Panc1 (cell line): ENCODE results near the gene FKBP2. TPM values are rescaled to one million over a fixed set of nuclear protein-coding genes. Genes with fewer than 3 reads are reported as not detected.

Source experiments
- ATAC-seq: fragments of 200-7000 bp; cut with Tn5 transposase; 2 replicates; pipeline ENCODE4 v1.9.1; 2020; ENCODE audit warnings: mild to moderate bottlenecking, moderate library complexity
- BruUV-seq: library from RNA; stranded (reverse); fragments of 400-500 nt; replicated peaks from 2 replicates; lab custom pipeline; 2021; lab: Mats Ljungman, UMichigan
- CTCF ChIA-PET: fragments of 300-600 bp; sonication (Branson Sonifier 250); formaldehyde crosslinking; loops from one replicate; lab custom pipeline; 2022; ENCODE audit warnings: antibody characterized with exemption; lab: Charles Lee
- POLR2A ChIA-PET: fragments of 300-600 bp; sonication (Branson Sonifier 250); formaldehyde crosslinking; loops from one replicate; lab custom pipeline; 2022; ENCODE audit warnings: antibody characterized with exemption; lab: Charles Lee
- DNase-seq: peaks from one replicate; pipeline ENCODE4 v3.0.0-alpha.2; 2010; ENCODE audit warnings: low read depth, low spot score
- H3K27ac ChIP-seq: 2 replicates; pipeline ENCODE4 v1.5.1; 2011; ENCODE audit warnings: mild to moderate bottlenecking, low read length, inconsistent platforms
- H3K27me3 ChIP-seq: fragments of 200-500 bp; sonication (Bioruptor generic); 2 replicates; pipeline ENCODE4 v1.6.0; 2014; ENCODE audit warnings: low read length, inconsistent platforms; ENCODE audit not compliant: control insufficient read depth, insufficient read depth
- H3K36me3 ChIP-seq: fragments of 200-500 bp; sonication (Bioruptor generic); 2 replicates; pipeline ENCODE4 v1.5.1; 2014; ENCODE audit warnings: inconsistent platforms, mild to moderate bottlenecking, low read length, moderate library complexity; ENCODE audit not compliant: control insufficient read depth, insufficient read depth
- H3K4me1 ChIP-seq: 2 replicates; pipeline ENCODE4 v1.5.1; 2011; ENCODE audit warnings: inconsistent platforms, mild to moderate bottlenecking, low read length, moderate library complexity; ENCODE audit not compliant: control insufficient read depth, insufficient read depth
- H3K4me3 ChIP-seq, 2 experiments: 2 replicates each; pipeline ENCODE4 v1.5.1; 2011 to 2012; ENCODE audit warnings: low read depth in 2 of 2, low read length in 2 of 2, mild to moderate bottlenecking in 2 of 2, inconsistent platforms in 1 of 2, moderate library complexity in 1 of 2
- H3K9me3 ChIP-seq: fragments of 200-500 bp; sonication (Bioruptor generic); 2 replicates; pipeline ENCODE4 v1.5.1; 2014; ENCODE audit warnings: low read depth, mild to moderate bottlenecking, inconsistent platforms, low read length, moderate library complexity; ENCODE audit not compliant: control insufficient read depth, insufficient read depth
- CTCF ChIP-seq: fragments of 450-650 bp; IDR thresholded peaks from 2 replicates; pipeline ENCODE4 v1.5.1; 2017; ENCODE audit warnings: mild to moderate bottlenecking
- POLR2AphosphoS5 ChIP-seq: IDR thresholded peaks from 2 replicates; pipeline ENCODE4 v1.6.1; 2012; ENCODE audit warnings: mild to moderate bottlenecking, low read depth, low read length, moderate library complexity
- REST ChIP-seq, 2 experiments: IDR thresholded peaks; 2 replicates each; pipeline ENCODE4 v1.6.1; 2011 to 2012; ENCODE audit warnings: low read depth in 2 of 2, control low read depth in 1 of 2, low read length in 1 of 2, mild to moderate bottlenecking in 1 of 2, moderate library complexity in 1 of 2; ENCODE audit not compliant: insufficient read depth in 1 of 2
- SIN3A ChIP-seq: IDR thresholded peaks from 2 replicates; pipeline ENCODE4 v1.6.1; 2012; ENCODE audit warnings: low read depth, mild to moderate bottlenecking, low read length, moderate library complexity, borderline replicate concordance; ENCODE audit not compliant: insufficient read depth
- TCF7L2 ChIP-seq: IDR thresholded peaks from 2 replicates; pipeline ENCODE4 v1.6.1; 2011; ENCODE audit warnings: mild to moderate bottlenecking, low read depth, low read length, inconsistent platforms
- in situ Hi-C: cut with HindIII; loops from 2 replicates; pipeline ENCODE4 v1.10.0; 2016; ENCODE audit warnings: low sequenced_read_pairs, low pct_unique_long_range_greater_than_20kb
- intact Hi-C: fragments of 100-400 bp; cut with micrococcal nuclease; formaldehyde crosslinking; loops from one replicate; pipeline ENCODE4 v1.10.0; 2022; ENCODE audit not compliant: unreplicated experiment
- total RNA-seq: library from RNA; stranded (reverse); gene quantifications from one replicate; pipeline ENCODE4 v1.2.1, GENCODE V29; 2021; ENCODE audit not compliant: unreplicated experiment

The FKBP2 gene
- total RNA-seq, 1 experiment from 2014 or later: 71.8 TPM

DNA sequence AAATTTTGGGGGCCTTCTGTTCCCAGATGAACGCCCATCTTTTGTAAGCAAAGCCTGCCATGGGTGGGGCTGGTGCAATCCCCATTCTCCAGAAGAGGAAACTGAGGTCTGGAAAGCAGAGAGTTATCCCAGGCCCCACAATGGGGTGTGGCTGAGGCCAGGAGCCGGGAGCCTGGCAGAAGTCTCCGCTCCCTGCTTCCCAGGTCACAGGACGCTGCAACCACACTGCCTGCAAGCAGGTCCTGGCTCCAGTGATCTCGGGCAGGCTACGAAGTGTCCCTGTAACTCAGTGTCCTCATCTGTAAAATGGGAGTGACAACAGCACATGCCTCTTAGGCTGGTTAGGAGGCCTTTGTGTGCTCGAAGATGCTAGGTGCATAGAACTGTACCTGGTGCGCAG lies 12.1 kb downstream of the FKBP2 start:
- Histone ChIP-seq H3K4me3 (peak overlapping the region; percentile 84 to 90), H3K4me1 (peaks cover 37% of the 10 kb centered on the region), H3K27ac (peak overlapping the region; percentile 41; the same call in 1 of the 2 replicates), H3K27me3 (no peaks in the 10 kb centered on the region), H3K36me3 (peaks cover 3% of the 10 kb centered on the region; the same call in 1 of the 2 replicates), H3K9me3 (no peaks in the 10 kb centered on the region)
- intact Hi-C loops: no loop called here
- in situ Hi-C loops: no loop called here
- DNase-seq (no peak), ATAC-seq (no peak)
- TSS peak; percentile 83 for BruUV-seq
- POLR2A ChIA-PET: interaction anchor here (0.6 kb wide), 1 partner anchor 49 kb away, joined by 5 read pairs; no protein-coding TSS in a partner anchor
- TF ChIP-seq REST (IDR thresholded peaks at IDR 0.05; ENCODE audit: insufficient read depth in 1 of 2, low read depth in 2 of 2, low read length in 1 of 2) (no peak), POLR2AphosphoS5 (no peak), TCF7L2 (no peak), SIN3A (no peak), CTCF (no peak)
- CTCF ChIA-PET: no interaction called here

DNA sequence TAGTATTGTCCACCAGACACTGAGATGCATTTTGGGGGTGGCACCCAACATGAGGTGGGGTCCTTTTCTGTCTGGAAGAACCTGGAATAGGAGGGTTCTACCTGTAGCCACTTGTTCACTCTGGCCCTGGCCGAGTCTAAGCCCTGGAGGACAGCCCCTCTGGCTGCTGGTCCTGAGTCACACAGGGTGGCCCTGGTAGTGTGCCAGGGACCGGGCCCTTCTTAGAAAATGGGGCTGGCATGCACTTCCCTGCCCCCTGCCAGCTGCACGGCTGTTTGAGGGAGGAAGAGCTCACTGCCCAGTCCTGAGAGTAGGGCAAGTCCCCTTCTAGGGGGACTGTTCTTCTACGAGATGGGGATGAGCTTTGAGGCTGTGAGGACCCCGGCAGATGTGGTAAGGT lies 12.6 kb downstream of the FKBP2 start:
- intact Hi-C loops: no loop called here
- ATAC-seq: no peak
- H3K36me3 ChIP-seq: peaks cover 3% of the 10 kb centered on the region; the same call in 1 of the 2 replicates
- ChIA-PET POLR2A (no interaction called here), CTCF (no interaction called here)
- no TSS peak for BruUV-seq
- peak overlapping the region; percentile 34; the same call in 1 of the 2 replicates for H3K27ac ChIP-seq
- peaks cover 32% of the 10 kb centered on the region for H3K4me1 ChIP-seq
- in situ Hi-C loops: no loop called here
- no peak for TF ChIP-seq SIN3A
- TF ChIP-seq POLR2AphosphoS5: no peak
- no peak for TF ChIP-seq REST (IDR thresholded peaks at IDR 0.05; ENCODE audit: insufficient read depth in 1 of 2, low read depth in 2 of 2, low read length in 1 of 2)
- TF ChIP-seq CTCF: no peak
- no peak for TF ChIP-seq TCF7L2
- no peaks in the 10 kb centered on the region for H3K27me3 ChIP-seq
- no peaks in the 10 kb centered on the region for H3K9me3 ChIP-seq
- no peak for DNase-seq
- no peak overlapping the region for H3K4me3 ChIP-seq
